ENCODE results near the gene TRPM2. TPM values are rescaled to one million over a fixed set of nuclear protein-coding genes. Genes with fewer than 3 reads are reported as not detected.

Gene TRPM2
- total RNA-seq, 1 donor, result 3.5 TPM

- no peak for DNase-seq (ENCODE audit: low read depth in 2 of 3, low spot score in 2 of 3)
These were observed 17.5 kb downstream of the TRPM2 start for GRCh38 chr21:44370786-44371410.

- DNase-seq (ENCODE audit: low read depth in 2 of 3, low spot score in 2 of 3), result no peak
These were observed 18.2 kb downstream of the TRPM2 start for GRCh38 chr21:44371596-44371995.

- DNase-seq (ENCODE audit: low read depth in 2 of 3, low spot score in 2 of 3), result no peak
These were observed 19.2 kb downstream of the TRPM2 start for GRCh38 chr21:44372616-44373015.

- DNase-seq (ENCODE audit: low read depth in 2 of 3, low spot score in 2 of 3), result no peak
These were observed 21.3 kb downstream of the TRPM2 start for GRCh38 chr21:44374601-44375280.

- DNase-seq (ENCODE audit: low read depth in 2 of 3, low spot score in 2 of 3), result peak in 2 of 3 donors; percentile 78 to 93
These were observed 21.8 kb downstream of the TRPM2 start for GRCh38 chr21:44375281-44375651.

GRCh38 chr21:44375761-44376241, 22.4 kb downstream of the TRPM2 start:
- no peak for DNase-seq (ENCODE audit: low read depth in 2 of 3, low spot score in 2 of 3)

GRCh38 chr21:44376606-44377005, 23.2 kb downstream of the TRPM2 start:
- no peak for DNase-seq (ENCODE audit: low read depth in 2 of 3, low spot score in 2 of 3)

GRCh38 chr21:44377201-44377921, 23.9 kb downstream of the TRPM2 start:
- DNase-seq (ENCODE audit: low read depth in 2 of 3, low spot score in 2 of 3), result no peak

GRCh38 chr21:44377922-44378645, 24.7 kb downstream of the TRPM2 start:
- no peak for DNase-seq (ENCODE audit: low read depth in 2 of 3, low spot score in 2 of 3)

GRCh38 chr21:44378646-44379514, 25.5 kb downstream of the TRPM2 start:
- no peak for DNase-seq (ENCODE audit: low read depth in 2 of 3, low spot score in 2 of 3)

- no peak for DNase-seq (ENCODE audit: low read depth in 2 of 3, low spot score in 2 of 3)
These were observed 26.1 kb downstream of the TRPM2 start for GRCh38 chr21:44379515-44379848.

- DNase-seq (ENCODE audit: low read depth in 2 of 3, low spot score in 2 of 3), result no peak
These were observed 26.8 kb downstream of the TRPM2 start for GRCh38 chr21:44379991-44380865.

- no peak for DNase-seq (ENCODE audit: low read depth in 2 of 3, low spot score in 2 of 3)
These were observed 27.5 kb downstream of the TRPM2 start for GRCh38 chr21:44380876-44381275.

- no peak for DNase-seq (ENCODE audit: low read depth in 2 of 3, low spot score in 2 of 3)
These were observed 28.5 kb downstream of the TRPM2 start for GRCh38 chr21:44381874-44382273.

- DNase-seq (ENCODE audit: low read depth in 2 of 3, low spot score in 2 of 3), result no peak
These were observed 29.1 kb downstream of the TRPM2 start for GRCh38 chr21:44382536-44382935.

- DNase-seq (ENCODE audit: low read depth in 2 of 3, low spot score in 2 of 3), result no peak
These were observed 29.8 kb downstream of the TRPM2 start for GRCh38 chr21:44383216-44383615.

GRCh38 chr21:44384968-44385367, 31.5 kb downstream of the TRPM2 start:
- no peak for DNase-seq (ENCODE audit: low read depth in 2 of 3, low spot score in 2 of 3)

- no peak for DNase-seq (ENCODE audit: low read depth in 2 of 3, low spot score in 2 of 3)
These were observed 35.9 kb downstream of the TRPM2 start for GRCh38 chr21:44389335-44389734.

- no peak for DNase-seq (ENCODE audit: low read depth in 2 of 3, low spot score in 2 of 3)
These were observed 37.5 kb downstream of the TRPM2 start for GRCh38 chr21:44390886-44391285.
